NT2/D1 (cell line): ENCODE measurements around the gene SEM1.
"Not testable (repeated sequence)": the region's sequence is repeated elsewhere in the genome, so short reads cannot be mapped to it uniquely, and the experiment has no call there.

ENCODE experiments used
- DNase-seq: peaks from one replicate; pipeline ENCODE4 v3.0.0-alpha.2; 2011; ENCODE audit warnings: low read depth, low spot score
- H3K27me3 ChIP-seq: 2 replicates; pipeline ENCODE4 v1.6.0; 2011; ENCODE audit warnings: mild to moderate bottlenecking; ENCODE audit not compliant: insufficient read length, insufficient read depth
- H3K36me3 ChIP-seq: 2 replicates; pipeline ENCODE4 v1.6.1; 2011; ENCODE audit warnings: mild to moderate bottlenecking, low read length, mixed read lengths; ENCODE audit not compliant: insufficient read depth, insufficient read length
- H3K4me1 ChIP-seq: 2 replicates; pipeline ENCODE4 v1.5.1; 2011; ENCODE audit not compliant: insufficient read depth, insufficient read length
- H3K4me3 ChIP-seq: 2 replicates; pipeline ENCODE4 v1.5.1; 2011; ENCODE audit warnings: low read depth; ENCODE audit not compliant: insufficient read length
- H3K9ac ChIP-seq: 2 replicates; pipeline ENCODE4 v1.6.0; 2011; ENCODE audit warnings: low read depth; ENCODE audit not compliant: insufficient read length
- H3K9me3 ChIP-seq: 2 replicates; pipeline ENCODE4 v1.5.1; 2011; ENCODE audit warnings: mild to moderate bottlenecking, low read length; ENCODE audit not compliant: insufficient read depth
- SUZ12 ChIP-seq: IDR thresholded peaks from 2 replicates; pipeline ENCODE4 v1.6.1; 2011; ENCODE audit not compliant: insufficient read length, insufficient read depth; ENCODE audit errors: extremely low read depth
- YY1 ChIP-seq: IDR thresholded peaks from 2 replicates; pipeline ENCODE4 v1.6.1; 2011; ENCODE audit not compliant: insufficient read length, insufficient read depth
- ZNF274 ChIP-seq: IDR thresholded peaks from 2 replicates; pipeline ENCODE4 v1.6.1; 2011; ENCODE audit warnings: mild to moderate bottlenecking, low read depth, low read length

SEM1 gene

DNA sequence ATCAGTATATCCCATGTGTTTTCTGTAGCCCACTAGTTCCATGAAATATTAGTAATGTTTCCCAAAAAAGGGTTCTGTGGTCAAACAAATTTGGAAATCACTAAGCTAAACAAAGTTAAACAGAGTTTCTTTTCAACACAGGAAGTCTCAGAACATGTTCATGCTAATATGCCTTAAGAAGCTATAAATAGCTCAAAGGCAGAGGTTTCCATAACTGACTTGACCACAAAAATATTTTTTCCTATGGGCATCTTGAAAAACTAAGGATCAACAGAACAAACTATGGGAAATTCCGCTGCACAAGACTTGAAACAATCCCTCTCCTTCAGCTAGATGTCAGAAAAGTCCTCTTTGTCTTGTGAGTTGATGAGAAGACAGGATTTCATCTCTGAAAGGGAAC, 59.7 kb downstream of the SEM1 start:
- H3K9me3 ChIP-seq = peaks cover 10% of the 10 kb centered on the region
- no peak overlapping the region for H3K9ac ChIP-seq
- peaks cover 3% of the 10 kb centered on the region for H3K36me3 ChIP-seq
- H3K4me3 ChIP-seq = no peak overlapping the region
- H3K4me1 ChIP-seq = peaks cover 3% of the 10 kb centered on the region
- no peaks in the 10 kb centered on the region for H3K27me3 ChIP-seq
- no peak for DNase-seq
- TF ChIP-seq YY1 (no peak), ZNF274 (no peak), SUZ12 (no peak)

GRCh38 chr7:96648784-96649183, 60.9 kb downstream of the SEM1 start:
- no peaks in the 10 kb centered on the region for H3K27me3 ChIP-seq
- no peak overlapping the region for H3K4me3 ChIP-seq
- H3K4me1 ChIP-seq = no peaks in the 10 kb centered on the region
- H3K36me3 ChIP-seq = no peaks in the 10 kb centered on the region
- no peak for DNase-seq
- H3K9ac ChIP-seq = no peak overlapping the region
- TF ChIP-seq YY1 (no peak), SUZ12 (no peak), ZNF274 (no peak)
- peaks cover 10% of the 10 kb centered on the region for H3K9me3 ChIP-seq

DNA sequence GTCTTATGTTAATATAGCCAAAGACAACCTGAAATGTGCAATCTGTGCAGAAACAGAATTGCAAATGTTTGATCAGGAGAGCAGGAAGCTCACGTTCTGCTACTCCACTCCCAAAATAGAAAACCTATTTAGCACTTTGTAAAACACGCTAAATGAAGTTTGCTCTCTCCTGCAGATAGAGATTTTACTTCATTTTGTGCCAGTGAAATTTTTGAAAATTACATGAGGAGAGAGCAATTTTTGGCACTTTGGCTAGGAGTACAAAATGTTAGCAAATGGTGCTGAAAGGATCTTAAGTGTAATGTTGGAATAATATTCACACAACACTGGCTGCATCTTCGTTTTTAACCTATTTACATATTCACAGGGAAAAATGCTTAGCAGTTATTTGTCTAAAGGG, 61.9 kb downstream of the SEM1 start:
- Histone ChIP-seq H3K9me3 (peaks cover 10% of the 10 kb centered on the region), H3K36me3 (no peaks in the 10 kb centered on the region), H3K4me1 (no peaks in the 10 kb centered on the region), H3K9ac (no peak overlapping the region), H3K4me3 (no peak overlapping the region), H3K27me3 (no peaks in the 10 kb centered on the region)
- TF ChIP-seq ZNF274 (no peak), SUZ12 (no peak), YY1 (no peak)
- no peak for DNase-seq

DNA sequence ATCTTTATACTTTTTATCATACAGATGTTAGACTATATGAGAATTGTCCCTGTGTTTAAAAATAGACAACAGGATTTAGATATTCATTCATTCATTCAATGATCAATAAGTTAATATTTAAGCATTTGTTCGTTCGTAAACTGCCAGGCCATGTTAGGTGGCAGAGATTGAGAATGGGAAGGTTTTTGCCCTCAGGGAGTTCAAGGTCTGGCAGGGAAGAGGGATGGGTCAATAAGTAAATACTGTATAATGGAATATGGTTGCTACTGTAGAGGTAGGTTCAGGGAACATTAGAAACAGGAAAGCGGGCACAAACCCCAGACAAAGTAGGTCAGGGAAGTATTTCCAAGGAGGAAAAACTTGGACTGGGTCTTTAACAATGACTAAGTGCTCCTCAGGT, 64.6 kb downstream of the SEM1 start:
- Histone ChIP-seq H3K9me3 (no peaks in the 10 kb centered on the region), H3K9ac (no peak overlapping the region), H3K36me3 (no peaks in the 10 kb centered on the region), H3K4me1 (no peaks in the 10 kb centered on the region), H3K27me3 (no peaks in the 10 kb centered on the region), H3K4me3 (no peak overlapping the region)
- TF ChIP-seq ZNF274 (no peak), YY1 (no peak), SUZ12 (no peak)
- DNase-seq = no peak

DNA sequence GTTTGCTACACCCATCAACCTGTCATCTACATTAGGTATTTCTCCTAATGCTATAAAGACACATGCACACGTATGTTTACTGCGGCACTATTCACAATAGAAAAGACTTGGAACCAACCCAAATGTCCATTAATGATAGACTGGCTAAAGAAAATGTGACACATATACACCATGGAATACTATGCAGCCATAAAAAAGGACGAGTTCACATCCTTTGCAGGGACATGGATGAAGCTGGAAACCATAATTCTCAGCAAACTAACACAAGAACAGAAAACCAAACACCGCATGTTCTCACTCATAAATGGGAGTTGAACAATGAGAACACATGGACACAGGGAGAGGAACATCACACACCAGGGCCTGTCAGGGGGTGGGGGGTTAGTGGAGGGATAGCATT, 66.2 kb downstream of the SEM1 start:
- not testable (repeated sequence) for H3K9me3 ChIP-seq, H3K4me1 ChIP-seq, H3K4me3 ChIP-seq, H3K9ac ChIP-seq, H3K36me3 ChIP-seq, H3K27me3 ChIP-seq, DNase-seq

DNA sequence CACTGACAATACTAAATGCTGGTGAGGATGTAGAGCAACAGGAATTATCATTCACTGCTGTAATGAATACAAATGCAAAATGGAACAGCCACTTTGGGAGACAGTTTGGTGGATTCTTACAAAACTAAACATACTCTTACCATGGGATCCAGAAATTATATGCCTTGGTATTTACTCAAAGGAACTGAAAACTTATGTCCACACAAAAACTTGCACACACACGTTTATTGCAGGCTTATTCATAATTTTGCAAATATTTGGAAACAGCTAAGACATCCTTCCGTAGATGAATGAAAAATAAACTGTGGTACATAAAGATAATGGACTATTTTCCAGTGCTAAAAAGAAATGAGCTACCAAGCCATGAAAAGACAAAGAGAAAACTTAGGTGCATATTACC, 69.6 kb downstream of the SEM1 start:
- DNase-seq = no peak
- no peaks in the 10 kb centered on the region for H3K9me3 ChIP-seq
- H3K4me1 ChIP-seq = no peaks in the 10 kb centered on the region
- TF ChIP-seq ZNF274 = no peak
- TF ChIP-seq SUZ12 = no peak
- no peak for TF ChIP-seq YY1
- no peaks in the 10 kb centered on the region for H3K36me3 ChIP-seq
- H3K27me3 ChIP-seq = no peaks in the 10 kb centered on the region
- no peak overlapping the region for H3K4me3 ChIP-seq
- no peak overlapping the region for H3K9ac ChIP-seq
